ENCODE results near the gene TCN1.

DNA sequence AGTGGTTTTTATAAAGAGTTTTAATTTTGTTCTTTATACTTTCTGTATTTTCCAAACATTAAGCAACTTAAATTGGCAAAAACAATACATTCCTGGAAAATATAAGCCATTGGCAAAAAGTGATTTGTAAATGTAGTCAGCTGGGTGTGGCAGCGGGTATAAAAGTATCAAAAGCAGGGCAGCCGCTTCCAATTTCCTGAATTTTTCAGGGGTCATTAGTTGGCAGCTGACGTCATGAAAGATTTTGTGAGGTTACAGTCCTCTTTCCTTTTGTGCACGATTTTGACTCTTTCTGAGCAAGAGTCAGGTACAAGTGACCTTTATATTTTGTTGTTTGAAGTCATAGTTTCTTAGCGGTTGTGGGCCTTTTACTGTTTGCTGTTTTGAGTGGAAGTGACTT, 12.3 kb upstream of the TCN1 start, which contains the start of gene OOSP3:
- TF ChIP-seq EP300 (IDR thresholded peaks at IDR 0.05), result no peak
- TF ChIP-seq, protein P1, sequence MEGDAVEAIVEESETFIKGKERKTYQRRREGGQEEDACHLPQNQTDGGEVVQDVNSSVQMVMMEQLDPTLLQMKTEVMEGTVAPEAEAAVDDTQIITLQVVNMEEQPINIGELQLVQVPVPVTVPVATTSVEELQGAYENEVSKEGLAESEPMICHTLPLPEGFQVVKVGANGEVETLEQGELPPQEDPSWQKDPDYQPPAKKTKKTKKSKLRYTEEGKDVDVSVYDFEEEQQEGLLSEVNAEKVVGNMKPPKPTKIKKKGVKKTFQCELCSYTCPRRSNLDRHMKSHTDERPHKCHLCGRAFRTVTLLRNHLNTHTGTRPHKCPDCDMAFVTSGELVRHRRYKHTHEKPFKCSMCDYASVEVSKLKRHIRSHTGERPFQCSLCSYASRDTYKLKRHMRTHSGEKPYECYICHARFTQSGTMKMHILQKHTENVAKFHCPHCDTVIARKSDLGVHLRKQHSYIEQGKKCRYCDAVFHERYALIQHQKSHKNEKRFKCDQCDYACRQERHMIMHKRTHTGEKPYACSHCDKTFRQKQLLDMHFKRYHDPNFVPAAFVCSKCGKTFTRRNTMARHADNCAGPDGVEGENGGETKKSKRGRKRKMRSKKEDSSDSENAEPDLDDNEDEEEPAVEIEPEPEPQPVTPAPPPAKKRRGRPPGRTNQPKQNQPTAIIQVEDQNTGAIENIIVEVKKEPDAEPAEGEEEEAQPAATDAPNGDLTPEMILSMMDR (IDR thresholded peaks at IDR 0.05), result no peak

Measured in suprapubic skin (tissue), 3 donors.